MM.1S (cell line): Measurements from ENCODE around the gene SF3B4.

Experiments
- DNase-seq: peaks from one replicate; pipeline ENCODE4 v3.0.0-alpha.2; 2015
- H2AFZ ChIP-seq: fragments of 300-600 bp; sonication (generic); 2 replicates; pipeline ENCODE4 v1.6.0; 2016; ENCODE audit warnings: antibody characterized with exemption, low read length
- H3F3A ChIP-seq: fragments of 300-600 bp; sonication (generic); 2 replicates; pipeline ENCODE4 v1.6.1; 2016; ENCODE audit warnings: mild to moderate bottlenecking, antibody characterized with exemption, low read length, moderate library complexity, mixed read lengths; ENCODE audit not compliant: insufficient read depth
- H3K27ac ChIP-seq: fragments of 300-600 bp; sonication (generic); 2 replicates; pipeline ENCODE4 v1.5.1; 2016; ENCODE audit warnings: mild to moderate bottlenecking, low read length
- H3K27me3 ChIP-seq: fragments of 300-600 bp; sonication (generic); replicated peaks from 2 replicates; pipeline ENCODE4 v1.6.0; 2016; ENCODE audit warnings: low read length; ENCODE audit not compliant: insufficient read depth
- H3K36me3 ChIP-seq: fragments of 300-600 bp; sonication (generic); replicated peaks from 2 replicates; pipeline ENCODE4 v1.6.1; 2016; ENCODE audit warnings: mild to moderate bottlenecking, low read length, mixed read lengths; ENCODE audit not compliant: insufficient read depth
- H3K4me1 ChIP-seq: fragments of 300-600 bp; sonication (generic); 2 replicates; pipeline ENCODE4 v1.6.1; 2016; ENCODE audit warnings: low read length, mixed read lengths
- H3K4me2 ChIP-seq: fragments of 300-600 bp; sonication (generic); 2 replicates; pipeline ENCODE4 v1.6.0; 2016; ENCODE audit warnings: low read depth, low read length
- H3K4me3 ChIP-seq: fragments of 300-600 bp; sonication (generic); 2 replicates; pipeline ENCODE4 v1.5.1; 2016; ENCODE audit warnings: low read length, mixed read lengths
- H3K79me2 ChIP-seq: fragments of 300-600 bp; sonication (generic); 2 replicates; pipeline ENCODE4 v1.6.1; 2016; ENCODE audit warnings: mixed run types, low read length, mixed read lengths
- H3K9ac ChIP-seq: fragments of 300-600 bp; sonication (generic); 2 replicates; pipeline ENCODE4 v1.6.1; 2016; ENCODE audit warnings: low read length, mixed read lengths
- H3K9me2 ChIP-seq: fragments of 300-600 bp; sonication (generic); replicated peaks from 2 replicates; pipeline ENCODE4 v1.6.1; 2016; ENCODE audit warnings: mild to moderate bottlenecking, low read length, mixed read lengths; ENCODE audit not compliant: insufficient read depth
- H3K9me3 ChIP-seq: fragments of 300-600 bp; sonication (generic); replicated peaks from 2 replicates; pipeline ENCODE4 v1.6.1; 2016; ENCODE audit warnings: mild to moderate bottlenecking, low read length, mixed read lengths; ENCODE audit not compliant: insufficient read depth
- H4K20me1 ChIP-seq: fragments of 300-600 bp; sonication (generic); 2 replicates; pipeline ENCODE4 v1.6.1; 2016; ENCODE audit warnings: mild to moderate bottlenecking, low read length, moderate library complexity, mixed read lengths; ENCODE audit not compliant: insufficient read depth
- EZH2 ChIP-seq: fragments of 300-600 bp; sonication (generic); optimal IDR thresholded peaks from 2 replicates; pipeline ENCODE3; 2017; ENCODE audit warnings: low read depth, mild to moderate bottlenecking, antibody characterized with exemption, low read length, mixed read lengths
- EZH2phosphoT487 ChIP-seq: fragments of 300-600 bp; sonication (generic); IDR thresholded peaks from 2 replicates; pipeline ENCODE4 v1.6.1; 2018; ENCODE audit warnings: antibody characterized with exemption, low read length
- TF ChIP-seq, protein P1 (sequence below): fragments of 300-600 bp; sonication (generic); IDR thresholded peaks from 2 replicates; pipeline ENCODE4 v1.5.1; 2016; ENCODE audit warnings: antibody characterized with exemption, low read length, mixed read lengths

Gene SF3B4

DNA sequence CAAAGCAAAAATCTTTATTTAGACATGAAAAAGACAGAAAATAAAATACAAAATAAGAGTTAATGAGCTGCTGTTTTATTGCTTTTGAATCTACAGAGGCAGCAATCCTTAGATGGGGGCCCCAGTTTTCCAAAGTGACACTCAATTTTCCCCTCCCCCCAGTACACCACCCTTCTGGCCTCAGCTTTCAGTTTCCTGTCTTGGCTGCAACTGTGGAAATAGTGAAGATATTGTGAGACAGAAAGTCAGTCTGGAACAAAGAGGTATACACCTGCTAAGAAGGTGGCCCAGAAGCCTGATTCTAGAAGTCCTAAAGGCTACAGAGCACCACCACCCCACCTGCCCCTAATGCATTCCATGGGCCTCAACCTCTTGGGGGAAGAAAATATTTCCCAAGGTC is 10.2 kb upstream of the SF3B4 start:
- Histone ChIP-seq H3K9me3 (no peaks in the 10 kb centered on the region), H3K4me1 (peaks cover 27% of the 10 kb centered on the region), H4K20me1 (no peaks in the 10 kb centered on the region), H3F3A (peaks cover 16% of the 10 kb centered on the region), H3K9me2 (no peaks in the 10 kb centered on the region), H3K4me3 (peak overlapping the region; percentile 0; the same call in 1 of the 2 replicates), H3K4me2 (peak overlapping the region; percentile 28), H2AFZ (0 out of 2 replicates have a peak overlapping the region, but pooled peaks have one; percentile 1), H3K79me2 (no peaks in the 10 kb centered on the region), H3K9ac (peak overlapping the region; percentile 2; the same call in 1 of the 2 replicates), H3K27me3 (no peaks in the 10 kb centered on the region), H3K36me3 (no peaks in the 10 kb centered on the region), H3K27ac (peak overlapping the region; percentile 46; the same call in 1 of the 2 replicates)
- no peak for TF ChIP-seq EZH2
- TF ChIP-seq, protein P1, sequence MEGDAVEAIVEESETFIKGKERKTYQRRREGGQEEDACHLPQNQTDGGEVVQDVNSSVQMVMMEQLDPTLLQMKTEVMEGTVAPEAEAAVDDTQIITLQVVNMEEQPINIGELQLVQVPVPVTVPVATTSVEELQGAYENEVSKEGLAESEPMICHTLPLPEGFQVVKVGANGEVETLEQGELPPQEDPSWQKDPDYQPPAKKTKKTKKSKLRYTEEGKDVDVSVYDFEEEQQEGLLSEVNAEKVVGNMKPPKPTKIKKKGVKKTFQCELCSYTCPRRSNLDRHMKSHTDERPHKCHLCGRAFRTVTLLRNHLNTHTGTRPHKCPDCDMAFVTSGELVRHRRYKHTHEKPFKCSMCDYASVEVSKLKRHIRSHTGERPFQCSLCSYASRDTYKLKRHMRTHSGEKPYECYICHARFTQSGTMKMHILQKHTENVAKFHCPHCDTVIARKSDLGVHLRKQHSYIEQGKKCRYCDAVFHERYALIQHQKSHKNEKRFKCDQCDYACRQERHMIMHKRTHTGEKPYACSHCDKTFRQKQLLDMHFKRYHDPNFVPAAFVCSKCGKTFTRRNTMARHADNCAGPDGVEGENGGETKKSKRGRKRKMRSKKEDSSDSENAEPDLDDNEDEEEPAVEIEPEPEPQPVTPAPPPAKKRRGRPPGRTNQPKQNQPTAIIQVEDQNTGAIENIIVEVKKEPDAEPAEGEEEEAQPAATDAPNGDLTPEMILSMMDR, result no peak
- no peak for TF ChIP-seq EZH2phosphoT487
- DNase-seq, result peak; percentile 85

DNA sequence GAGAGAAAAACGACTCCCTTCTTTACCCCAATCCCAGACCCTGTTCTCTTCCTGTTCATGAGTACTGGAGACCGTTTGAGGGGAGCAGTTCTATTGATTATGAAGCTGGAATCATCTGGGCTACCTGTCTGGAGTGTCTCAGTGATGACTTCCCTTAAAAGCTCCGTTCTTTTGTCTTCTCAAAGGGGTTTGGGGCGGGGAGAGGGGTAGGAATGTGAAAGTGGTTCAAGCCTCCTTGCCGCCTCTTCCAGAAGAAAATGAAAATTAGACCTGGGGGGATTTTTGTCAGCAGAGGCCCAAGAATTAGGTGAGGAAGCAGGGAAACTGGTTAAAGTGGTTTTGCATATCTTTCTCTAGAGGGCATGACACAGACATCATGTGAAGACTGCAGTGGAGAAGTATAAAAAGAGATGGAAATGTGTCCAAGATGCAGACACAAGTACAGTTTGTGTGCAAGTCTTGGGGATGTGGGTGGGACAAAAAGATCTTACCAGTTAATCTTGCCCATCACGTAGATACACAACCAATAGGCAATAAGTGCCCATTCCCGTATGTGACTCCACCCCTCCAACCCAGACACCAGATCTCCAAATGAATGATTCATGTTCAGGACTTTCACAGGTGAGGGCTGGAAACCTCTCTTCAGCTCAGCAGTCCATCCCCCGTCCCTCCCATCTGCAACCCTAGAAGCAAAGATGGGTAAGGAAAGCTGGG is 9.5 kb upstream of the SF3B4 start:
- Histone ChIP-seq H3K4me3 (peak overlapping the region; percentile 0; the same call in 1 of the 2 replicates), H3K27ac (peak overlapping the region; percentile 46; the same call in 1 of the 2 replicates), H3K4me1 (peaks cover 27% of the 10 kb centered on the region), H3K27me3 (no peaks in the 10 kb centered on the region), H2AFZ (0 out of 2 replicates have a peak overlapping the region, but pooled peaks have one; percentile 1), H3K9ac (peak overlapping the region; percentile 2; the same call in 1 of the 2 replicates), H4K20me1 (no peaks in the 10 kb centered on the region), H3K79me2 (no peaks in the 10 kb centered on the region), H3K36me3 (no peaks in the 10 kb centered on the region), H3F3A (peaks cover 16% of the 10 kb centered on the region), H3K9me2 (no peaks in the 10 kb centered on the region), H3K9me3 (no peaks in the 10 kb centered on the region), H3K4me2 (peak overlapping the region; percentile 28)
- peak; percentile 20 for DNase-seq
- no peak for TF ChIP-seq EZH2phosphoT487
- TF ChIP-seq, protein P1, result 0 out of 2 replicates have a peak, but pooled peaks have one; percentile 9

DNA sequence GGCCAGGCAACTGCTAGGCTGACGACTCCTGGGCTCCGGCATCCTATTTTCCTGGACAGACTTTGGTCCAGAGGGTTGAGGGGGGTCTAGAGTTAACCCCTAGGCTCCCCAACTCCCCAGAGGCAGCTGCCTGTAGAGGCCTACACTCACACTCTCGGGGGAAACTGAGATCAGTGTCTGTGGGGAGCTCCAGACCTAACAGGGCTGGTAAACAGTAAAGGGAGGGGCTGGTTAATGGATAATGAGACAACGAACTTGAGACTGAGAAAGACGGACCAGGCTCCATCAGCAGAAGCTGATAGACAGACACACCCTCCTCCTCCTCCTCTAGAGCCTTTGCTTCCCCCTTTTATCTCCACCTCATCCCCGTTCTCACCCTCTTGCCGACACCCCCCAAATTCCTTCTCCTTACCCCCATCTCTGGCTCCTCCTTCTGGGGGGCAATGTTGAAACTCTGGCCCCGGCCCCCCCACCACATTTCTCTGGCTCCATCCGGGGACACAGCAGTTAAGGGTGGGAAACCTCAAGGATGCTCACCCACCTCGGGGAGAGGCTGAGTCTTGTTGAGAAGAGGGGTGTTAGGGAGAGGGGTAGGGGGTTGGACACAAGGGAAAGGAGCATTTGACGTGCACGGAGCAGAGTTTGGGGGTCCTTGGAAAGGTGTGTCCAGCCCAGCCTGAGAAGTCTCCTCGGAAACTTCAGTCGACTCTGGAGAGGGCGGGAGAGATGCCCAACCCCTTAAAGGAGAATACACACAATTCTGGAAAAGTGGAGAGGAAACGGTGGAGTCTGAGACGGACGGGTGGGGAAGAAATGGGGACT is 8.8 kb upstream of the SF3B4 start, which contains the start of gene MTMR11:
MTMR11 (minus strand) TSS at position 710 of the 822 bp plus-strand sequence; CDS start at position 478, 232 bp downstream.
- no peak for DNase-seq
- H2AFZ ChIP-seq, result 0 out of 2 replicates have a peak within 1 kb of the TSS, but pooled peaks have one; percentile 1
- H3K9ac ChIP-seq, result peak within 1 kb of the TSS; percentile 2; the same call in 1 of the 2 replicates
- H3K9me2 ChIP-seq, result no peaks in the 10 kb centered on the region
- peak within 1 kb of the TSS; percentile 28 for H3K4me2 ChIP-seq
- H3K4me1 ChIP-seq, result peaks cover 33% of the 10 kb centered on the region
- TF ChIP-seq, protein P1, result no peak
- TF ChIP-seq EZH2, result no peak
- no peak for TF ChIP-seq EZH2phosphoT487
- H3K27me3 ChIP-seq, result no peaks in the 10 kb centered on the region
- peaks cover 16% of the 10 kb centered on the region for H3F3A ChIP-seq
- no peaks in the 10 kb centered on the region for H4K20me1 ChIP-seq
- peak within 1 kb of the TSS; percentile 0; the same call in 1 of the 2 replicates for H3K4me3 ChIP-seq
- peak within 1 kb of the TSS; percentile 46; the same call in 1 of the 2 replicates for H3K27ac ChIP-seq
- H3K79me2 ChIP-seq, result no peaks in the 10 kb centered on the region
- no peaks in the 10 kb centered on the region for H3K36me3 ChIP-seq
- no peaks in the 10 kb centered on the region for H3K9me3 ChIP-seq
